B cell (primary cell): ENCODE measurements around the gene SAMD10.

Experiments
- EZH2 ChIP-seq: IDR thresholded peaks from 2 replicates; pipeline ENCODE4 v1.6.1; 2012; ENCODE audit warnings: borderline replicate concordance, low read depth, mild to moderate bottlenecking, moderate library complexity, low read length; ENCODE audit not compliant: insufficient read depth, poor library complexity, severe bottlenecking
- TF ChIP-seq, protein P1 (sequence below): fragments of 200-600 bp; IDR thresholded peaks from one replicate; pipeline ENCODE4 v1.8.0; 2022; ENCODE audit warnings: antibody characterized with exemption, mild to moderate bottlenecking

DNA sequence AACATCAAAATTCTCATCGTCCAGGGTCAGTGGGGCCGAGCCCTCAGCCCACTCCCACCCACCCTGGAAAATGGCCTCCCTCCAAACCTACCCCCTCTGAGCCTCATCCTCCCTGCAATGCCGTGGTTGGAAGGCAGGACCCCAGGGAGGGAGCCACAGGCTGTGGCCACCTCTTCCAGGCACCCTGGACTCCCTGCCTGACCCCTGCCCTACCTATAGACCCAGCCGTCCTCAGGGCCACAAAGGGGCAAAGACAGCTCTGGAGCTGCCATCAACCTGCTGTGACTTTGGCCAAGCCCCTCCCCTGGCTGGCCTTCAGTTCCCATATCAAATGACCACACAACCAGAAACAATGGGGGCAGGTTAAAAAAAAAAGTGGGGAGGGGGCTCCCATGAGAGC, 21.0 kb downstream of the SAMD10 start:
- TF ChIP-seq, protein P1, sequence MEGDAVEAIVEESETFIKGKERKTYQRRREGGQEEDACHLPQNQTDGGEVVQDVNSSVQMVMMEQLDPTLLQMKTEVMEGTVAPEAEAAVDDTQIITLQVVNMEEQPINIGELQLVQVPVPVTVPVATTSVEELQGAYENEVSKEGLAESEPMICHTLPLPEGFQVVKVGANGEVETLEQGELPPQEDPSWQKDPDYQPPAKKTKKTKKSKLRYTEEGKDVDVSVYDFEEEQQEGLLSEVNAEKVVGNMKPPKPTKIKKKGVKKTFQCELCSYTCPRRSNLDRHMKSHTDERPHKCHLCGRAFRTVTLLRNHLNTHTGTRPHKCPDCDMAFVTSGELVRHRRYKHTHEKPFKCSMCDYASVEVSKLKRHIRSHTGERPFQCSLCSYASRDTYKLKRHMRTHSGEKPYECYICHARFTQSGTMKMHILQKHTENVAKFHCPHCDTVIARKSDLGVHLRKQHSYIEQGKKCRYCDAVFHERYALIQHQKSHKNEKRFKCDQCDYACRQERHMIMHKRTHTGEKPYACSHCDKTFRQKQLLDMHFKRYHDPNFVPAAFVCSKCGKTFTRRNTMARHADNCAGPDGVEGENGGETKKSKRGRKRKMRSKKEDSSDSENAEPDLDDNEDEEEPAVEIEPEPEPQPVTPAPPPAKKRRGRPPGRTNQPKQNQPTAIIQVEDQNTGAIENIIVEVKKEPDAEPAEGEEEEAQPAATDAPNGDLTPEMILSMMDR = no peak
- no peak for TF ChIP-seq EZH2
